Measurements from ENCODE around the gene TESK2.

TESK2 gene

GRCh38 chr1:45302505-45303150, 188.3 kb downstream of the TESK2 start:
- DNase-seq: no peak

DNA sequence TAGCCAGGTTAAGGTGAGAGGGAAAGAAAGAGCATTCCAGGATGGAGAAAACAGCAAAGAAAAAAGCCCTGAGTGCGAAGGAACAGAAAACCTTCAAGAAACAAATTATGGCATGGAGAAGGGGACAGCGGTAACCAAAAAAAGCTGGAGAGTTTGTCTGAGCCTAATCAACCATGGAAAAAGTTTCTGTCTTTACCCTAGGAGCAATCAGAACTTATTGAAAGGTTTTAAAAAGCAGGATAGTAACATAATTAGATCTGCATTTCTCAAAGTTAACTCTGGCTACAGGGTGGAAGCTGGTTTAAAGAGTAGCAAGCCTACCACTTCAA, 190.3 kb downstream of the TESK2 start:
- DNase-seq: no peak

DNA sequence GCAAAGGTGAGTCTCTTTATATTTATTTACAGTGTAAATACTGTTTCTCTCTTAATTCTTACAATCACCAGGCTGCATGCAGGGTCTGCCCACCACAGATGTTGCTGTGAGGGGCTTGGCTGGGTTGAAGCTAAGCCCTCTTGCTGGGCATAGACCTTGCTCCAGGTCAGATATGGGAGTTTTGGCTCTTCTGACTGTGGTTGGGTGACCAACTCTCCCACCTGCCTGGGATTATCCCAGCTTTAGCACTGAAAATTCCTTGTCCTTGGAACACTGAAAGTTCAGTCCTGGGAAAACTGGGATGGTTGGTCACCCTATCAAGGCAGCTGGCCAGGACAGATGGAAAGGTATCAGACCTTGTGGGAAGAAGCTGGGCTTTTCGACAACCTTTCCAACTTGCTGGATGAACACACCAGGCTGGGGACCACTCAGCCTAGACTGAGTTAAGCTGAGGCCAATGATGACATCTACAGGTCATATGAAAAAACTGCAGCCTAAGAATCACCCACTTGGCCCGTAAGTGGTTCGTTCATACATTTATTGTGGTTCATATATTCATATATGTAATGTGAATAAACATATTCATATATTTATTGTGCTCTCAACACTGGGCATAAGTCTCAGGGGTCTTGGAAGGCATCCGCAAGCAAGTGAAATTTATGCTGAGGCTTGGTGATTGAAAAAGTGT, 190.8 kb downstream of the TESK2 start:
- DNase-seq: peak in 1 of 2 experiments; percentile 11

DNA sequence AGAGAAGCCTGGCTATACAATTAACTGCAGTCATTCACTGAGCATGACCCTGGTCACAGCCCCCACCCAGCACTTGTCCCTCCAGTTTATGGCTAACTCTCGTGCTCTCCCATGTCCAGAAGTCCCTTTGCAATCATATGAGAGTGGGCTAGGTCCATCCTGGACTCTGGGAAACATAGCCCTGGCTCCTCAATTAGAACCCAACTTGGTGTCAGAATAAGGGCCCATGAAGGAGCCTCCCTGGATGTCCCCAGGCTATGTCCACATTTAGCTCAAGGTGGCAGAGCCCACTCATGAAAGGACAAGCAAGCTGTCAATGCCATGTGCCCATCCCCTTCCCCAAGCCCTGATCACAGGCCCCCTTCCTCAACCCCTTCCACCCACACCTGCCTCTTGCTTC, 191.7 kb downstream of the TESK2 start:
- DNase-seq: no peak

DNA sequence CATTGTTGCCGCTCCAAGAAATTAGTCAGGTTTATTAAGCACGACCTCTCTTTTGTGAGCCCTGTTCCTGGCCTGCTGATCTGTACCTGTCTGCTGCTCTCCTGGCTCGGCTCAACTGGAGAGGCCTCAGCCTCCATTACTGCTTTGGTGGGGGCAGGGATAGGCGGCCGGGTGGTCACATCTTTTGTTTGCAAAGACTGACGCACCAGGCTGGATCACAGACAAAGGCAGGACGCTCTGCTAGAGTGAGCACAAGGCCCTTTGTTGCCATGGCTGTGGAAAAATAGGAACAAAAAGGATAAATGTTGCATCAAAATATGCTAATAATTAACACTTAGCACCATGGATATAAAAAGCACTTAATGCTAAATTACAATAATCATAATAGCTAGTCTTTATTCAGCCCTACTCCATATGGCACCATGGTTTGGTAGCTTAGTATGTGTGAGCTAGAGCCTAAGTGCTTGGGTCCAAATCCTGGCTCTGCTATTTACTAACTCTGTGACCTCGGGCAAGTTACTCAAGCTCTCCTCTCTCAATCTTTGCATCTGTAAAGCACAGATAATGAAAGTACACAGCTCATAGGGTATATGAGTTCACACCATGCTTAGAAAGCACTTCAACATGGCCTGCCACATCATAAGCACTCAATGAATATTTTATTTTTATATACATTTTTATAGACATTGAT, 193.2 kb downstream of the TESK2 start:
- DNase-seq: no peak
